Measurements from ENCODE around the gene MGMT.

DNA sequence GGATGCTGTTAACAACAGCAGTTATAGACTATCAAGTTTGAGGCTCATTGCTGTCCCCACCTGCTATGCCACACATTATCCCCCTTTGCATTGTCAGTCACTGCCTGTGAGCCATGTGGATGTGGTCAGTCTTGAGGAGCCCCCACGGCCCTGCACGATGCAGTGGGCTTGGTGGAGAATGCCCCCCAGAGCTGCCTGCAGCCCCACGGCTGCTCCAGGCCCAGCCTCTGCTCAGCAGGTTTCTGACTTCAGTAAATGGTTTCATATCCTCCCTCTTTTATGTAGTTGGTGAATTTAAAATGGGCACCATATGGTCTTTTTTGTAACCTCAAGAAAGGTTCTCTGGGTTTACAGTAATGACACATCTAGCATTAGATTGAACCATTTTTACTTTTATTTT is 332.9 kb downstream of the MGMT start:
- TF ChIP-seq POLR2A (IDR thresholded peaks at IDR 0.05) (no peak), EP300 (IDR thresholded peaks at IDR 0.05) (no peak)

Measured in ovary (tissue), 1 donor.